ENCODE results near the gene PDE4B.
"Not testable (repeated sequence)": the region's sequence is repeated elsewhere in the genome, so short reads cannot be mapped to it uniquely, and the experiment has no call there.

Gene PDE4B

GRCh38 chr1:65844296-65844695 is 51.6 kb downstream of the PDE4B start:
- H3K36me3 ChIP-seq (ENCODE audit: control insufficient read depth, insufficient read depth, low read length) = no peaks in the 10 kb centered on the region
- no peak overlapping the region for H3K9ac ChIP-seq
- H3K4me1 ChIP-seq = no peaks in the 10 kb centered on the region
- H3K4me3 ChIP-seq (ENCODE audit: low read depth, low read length) = no peak overlapping the region
- no peak overlapping the region for H2AFZ ChIP-seq
- H3K9me3 ChIP-seq (ENCODE audit: control insufficient read depth, low read length) = no peaks in the 10 kb centered on the region
- H3K27ac ChIP-seq = no peak overlapping the region
- H3K4me2 ChIP-seq (ENCODE audit: low read length) = no peak overlapping the region
- no peaks in the 10 kb centered on the region for H3K27me3 ChIP-seq (ENCODE audit: control insufficient read depth, insufficient read depth, low read length)
- no peaks in the 10 kb centered on the region for H3K79me2 ChIP-seq
- no peak for TF ChIP-seq CTCF (IDR thresholded peaks at IDR 0.05)

GRCh38 chr1:65844821-65845534 is 52.3 kb downstream of the PDE4B start:
- Histone ChIP-seq H3K36me3 (ENCODE audit: control insufficient read depth, insufficient read depth, low read length) (no peaks in the 10 kb centered on the region), H3K4me1 (no peaks in the 10 kb centered on the region), H3K79me2 (no peaks in the 10 kb centered on the region), H2AFZ (no peak overlapping the region), H3K4me3 (ENCODE audit: low read depth, low read length) (no peak overlapping the region), H3K9me3 (ENCODE audit: control insufficient read depth, low read length) (no peaks in the 10 kb centered on the region), H3K27ac (no peak overlapping the region), H3K4me2 (ENCODE audit: low read length) (no peak overlapping the region), H3K9ac (no peak overlapping the region), H3K27me3 (ENCODE audit: control insufficient read depth, insufficient read depth, low read length) (no peaks in the 10 kb centered on the region)
- no peak for TF ChIP-seq CTCF (IDR thresholded peaks at IDR 0.05)

- no peaks in the 10 kb centered on the region for H3K79me2 ChIP-seq
Observed at GRCh38 chr1:65845535-65846060, 52.9 kb downstream of the PDE4B start.

GRCh38 chr1:65846866-65847265 is 54.2 kb downstream of the PDE4B start:
- Histone ChIP-seq H3K79me2 (no peaks in the 10 kb centered on the region), H3K27me3 (ENCODE audit: control insufficient read depth, insufficient read depth, low read length) (no peaks in the 10 kb centered on the region), H2AFZ (no peak overlapping the region), H3K4me1 (no peaks in the 10 kb centered on the region), H3K9ac (no peak overlapping the region), H3K36me3 (ENCODE audit: control insufficient read depth, insufficient read depth, low read length) (no peaks in the 10 kb centered on the region), H3K27ac (no peak overlapping the region), H3K4me2 (ENCODE audit: low read length) (no peak overlapping the region), H3K4me3 (ENCODE audit: low read depth, low read length) (no peak overlapping the region), H3K9me3 (ENCODE audit: control insufficient read depth, low read length) (no peaks in the 10 kb centered on the region)
- TF ChIP-seq CTCF (IDR thresholded peaks at IDR 0.05) = no peak

More at GRCh38 chr1:65845535-65846060, 52.9 kb downstream of the PDE4B start:
- H3K27ac ChIP-seq = no peak overlapping the region
- no peak overlapping the region for H2AFZ ChIP-seq
- H3K4me2 ChIP-seq (ENCODE audit: low read length) = no peak overlapping the region
- H3K9me3 ChIP-seq (ENCODE audit: control insufficient read depth, low read length) = no peaks in the 10 kb centered on the region
- no peak overlapping the region for H3K9ac ChIP-seq
- H3K4me3 ChIP-seq (ENCODE audit: low read depth, low read length) = no peak overlapping the region
- no peak for TF ChIP-seq CTCF (IDR thresholded peaks at IDR 0.05)
- H3K27me3 ChIP-seq (ENCODE audit: control insufficient read depth, insufficient read depth, low read length) = no peaks in the 10 kb centered on the region
- no peaks in the 10 kb centered on the region for H3K4me1 ChIP-seq
- H3K36me3 ChIP-seq (ENCODE audit: control insufficient read depth, insufficient read depth, low read length) = no peaks in the 10 kb centered on the region

- Histone ChIP-seq H3K36me3 (ENCODE audit: control insufficient read depth, insufficient read depth, low read length) (no peaks in the 10 kb centered on the region), H3K4me2 (ENCODE audit: low read length) (no peak overlapping the region), H2AFZ (no peak overlapping the region), H3K79me2 (no peaks in the 10 kb centered on the region), H3K4me3 (ENCODE audit: low read depth, low read length) (no peak overlapping the region), H3K27ac (no peak overlapping the region), H3K4me1 (no peaks in the 10 kb centered on the region), H3K9ac (no peak overlapping the region), H3K27me3 (ENCODE audit: control insufficient read depth, insufficient read depth, low read length) (no peaks in the 10 kb centered on the region), H3K9me3 (ENCODE audit: control insufficient read depth, low read length) (no peaks in the 10 kb centered on the region)
- no peak for TF ChIP-seq CTCF (IDR thresholded peaks at IDR 0.05)
Observed at GRCh38 chr1:65850281-65850680, 57.6 kb downstream of the PDE4B start.

GRCh38 chr1:65856591-65856990 is 63.9 kb downstream of the PDE4B start:
- H3K4me3 ChIP-seq (ENCODE audit: low read depth, low read length); H3K9ac ChIP-seq; H3K4me1 ChIP-seq; H3K27ac ChIP-seq; H3K36me3 ChIP-seq (ENCODE audit: control insufficient read depth, insufficient read depth, low read length); H3K27me3 ChIP-seq (ENCODE audit: control insufficient read depth, insufficient read depth, low read length); H3K9me3 ChIP-seq (ENCODE audit: control insufficient read depth, low read length); H3K79me2 ChIP-seq; H3K4me2 ChIP-seq (ENCODE audit: low read length); H2AFZ ChIP-seq: not testable (repeated sequence)

Data from parathyroid adenoma (tissue), 2 donors.